ENCODE data around the gene HSPB2. TPM values are rescaled to one million over a fixed set of nuclear protein-coding genes. Genes with fewer than 3 reads are reported as not detected.
A peak's percentile ranks its signal among the peaks of the same experiment; 100 is the strongest.

The HSPB2 gene
- total and polyA plus RNA-seq, 3 experiments from 2014 or later = not detected

GRCh38 chr11:111951565-111951964 lies 39.0 kb downstream of the HSPB2 start:
- H3K4me3 ChIP-seq (ENCODE audit: low read length) = no peak overlapping the region
- no peaks in the 10 kb centered on the region for H3K36me3 Mint-ChIP-seq
- POLR2A ChIA-PET = no interaction called here
- H3K36me3 ChIP-seq (ENCODE audit: insufficient read depth, low read length) = no peaks in the 10 kb centered on the region
- no peaks in the 10 kb centered on the region for H3K9me3 ChIP-seq (ENCODE audit: low read length)
- CTCF ChIA-PET = no interaction called here
- no peaks in the 10 kb centered on the region for H3K9me3 Mint-ChIP-seq
- no peaks in the 10 kb centered on the region for H3K4me1 ChIP-seq (ENCODE audit: insufficient read depth, low read length)
- no peak overlapping the region for H3K27ac Mint-ChIP-seq
- H3K27me3 Mint-ChIP-seq = no peaks in the 10 kb centered on the region
- H3K27me3 ChIP-seq (ENCODE audit: insufficient read depth, low read length, poor library complexity, severe bottlenecking) = no peaks in the 10 kb centered on the region
- H3K4me3 Mint-ChIP-seq = no peak overlapping the region
- no peak overlapping the region for H3K27ac ChIP-seq (ENCODE audit: low read depth, low read length)
- no peak for DNase-seq
- no peaks in the 10 kb centered on the region for H3K4me1 Mint-ChIP-seq

DNA sequence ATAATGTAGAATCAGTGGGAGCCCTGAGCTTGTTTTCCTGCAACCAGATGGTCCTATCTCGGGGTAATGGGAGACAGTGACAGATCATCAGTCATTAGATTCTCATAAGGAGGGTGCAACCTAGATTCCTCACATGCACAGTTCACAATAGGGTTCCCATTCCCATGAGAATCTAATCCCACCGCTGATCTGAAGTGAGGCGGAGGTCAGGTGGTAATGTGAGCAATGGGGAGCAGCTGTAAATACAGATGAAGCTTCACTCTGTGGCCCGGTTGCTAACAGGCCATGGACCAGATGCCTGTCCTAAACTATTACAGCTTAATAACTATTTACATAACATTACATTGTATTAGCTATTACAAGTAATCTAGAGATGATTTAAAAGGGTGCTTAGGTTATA lies 41.6 kb downstream of the HSPB2 start:
- Histone ChIP-seq H3K27ac (ENCODE audit: low read depth, low read length) (no peak overlapping the region), H3K27me3 (ENCODE audit: insufficient read depth, low read length, poor library complexity, severe bottlenecking) (no peaks in the 10 kb centered on the region), H3K9me3 (ENCODE audit: low read length) (no peaks in the 10 kb centered on the region), H3K36me3 (ENCODE audit: insufficient read depth, low read length) (no peaks in the 10 kb centered on the region), H3K4me3 (ENCODE audit: low read length) (no peak overlapping the region), H3K4me1 (ENCODE audit: insufficient read depth, low read length) (no peaks in the 10 kb centered on the region)
- Mint-ChIP-seq H3K4me1 (no peaks in the 10 kb centered on the region), H3K36me3 (no peaks in the 10 kb centered on the region), H3K27ac (no peak overlapping the region), H3K4me3 (no peak overlapping the region), H3K27me3 (no peaks in the 10 kb centered on the region), H3K9me3 (no peaks in the 10 kb centered on the region)
- no peak for DNase-seq
- POLR2A ChIA-PET = no interaction called here
- CTCF ChIA-PET = no interaction called here

DNA sequence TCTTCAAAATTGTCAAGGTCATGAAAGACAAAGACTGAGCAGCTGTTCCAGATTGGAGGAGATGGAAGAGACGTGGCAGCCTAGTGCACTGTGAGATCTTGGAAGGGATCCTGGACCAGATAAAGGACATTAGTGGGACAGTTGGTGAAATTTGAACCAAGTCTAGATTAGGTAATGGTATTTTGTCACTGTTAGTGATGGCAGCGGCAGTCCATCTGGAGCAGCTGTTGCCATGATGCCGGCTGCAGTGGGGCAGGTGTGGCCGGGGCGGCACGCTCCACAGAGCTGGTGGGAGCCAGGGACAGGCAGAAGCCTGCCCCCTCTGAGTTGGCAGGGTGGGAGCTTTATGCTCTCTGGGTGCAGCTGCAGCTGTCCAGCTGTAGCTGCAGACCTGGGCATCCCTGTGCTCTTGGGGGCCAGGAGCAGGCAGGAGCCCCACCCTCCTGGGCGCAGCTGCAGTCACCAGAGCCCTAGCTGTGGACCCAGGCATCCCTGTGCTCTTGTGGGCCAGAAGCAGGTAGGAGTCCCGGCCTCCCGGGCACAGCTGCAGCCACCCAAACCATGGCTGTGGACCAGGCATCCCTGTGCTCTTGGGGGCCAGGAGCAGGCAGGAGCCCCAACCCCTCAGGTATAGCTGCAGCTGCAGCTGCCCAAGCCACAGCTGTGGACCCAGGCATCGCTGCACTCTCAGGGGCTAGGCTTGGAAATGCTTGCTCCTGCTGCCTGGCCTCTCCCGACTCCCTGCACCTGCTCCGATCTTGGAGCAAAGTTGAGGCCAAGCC lies 45.3 kb downstream of the HSPB2 start:
- POLR2A ChIA-PET = no interaction called here

DNA sequence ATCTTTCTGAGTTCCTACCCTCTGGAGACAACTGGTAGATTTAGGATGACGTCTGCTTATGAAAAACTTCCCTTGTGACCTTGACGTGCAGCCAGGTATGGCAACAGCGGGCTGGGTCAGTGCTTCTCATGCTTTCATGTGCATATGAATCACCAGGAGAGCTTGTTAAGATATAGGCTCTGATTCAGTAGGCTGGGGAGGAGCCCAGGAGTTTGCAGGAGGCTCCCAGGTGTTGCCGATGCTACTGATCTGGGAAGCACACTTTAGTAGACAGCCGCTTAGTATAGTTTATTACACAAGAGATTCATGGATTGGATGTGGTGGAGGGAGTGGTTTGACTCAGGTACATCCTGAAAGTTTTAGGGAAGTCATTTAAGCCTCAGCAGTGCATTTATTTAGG lies 48.4 kb downstream of the HSPB2 start:
- no peaks in the 10 kb centered on the region for H3K36me3 Mint-ChIP-seq
- Histone ChIP-seq H3K36me3 (ENCODE audit: insufficient read depth, low read length) (no peaks in the 10 kb centered on the region), H3K9me3 (ENCODE audit: low read length) (no peaks in the 10 kb centered on the region), H3K27ac (ENCODE audit: low read depth, low read length) (no peak overlapping the region), H3K4me3 (ENCODE audit: low read length) (no peak overlapping the region), H3K27me3 (ENCODE audit: insufficient read depth, low read length, poor library complexity, severe bottlenecking) (no peaks in the 10 kb centered on the region), H3K4me1 (ENCODE audit: insufficient read depth, low read length) (no peaks in the 10 kb centered on the region)
- no peaks in the 10 kb centered on the region for H3K4me1 Mint-ChIP-seq
- H3K27me3 Mint-ChIP-seq = peaks cover 0 to 3% of the 10 kb centered on the region in 2 donors
- ChIA-PET POLR2A (no interaction called here), CTCF (interaction anchor here (1.9 kb wide), 1 partner anchor 29 kb away, joined by 7 read pairs; no protein-coding TSS in a partner anchor)
- no peak overlapping the region for H3K4me3 Mint-ChIP-seq
- DNase-seq = no peak
- no peaks in the 10 kb centered on the region for H3K9me3 Mint-ChIP-seq
- H3K27ac Mint-ChIP-seq = peak overlapping the region in 1 of 8 donors; percentile 6

More for the DNA sequence above, 45.3 kb downstream of the HSPB2 start:
- peaks cover 0 to 3% of the 10 kb centered on the region in 2 donors for H3K27me3 Mint-ChIP-seq
- H3K36me3 Mint-ChIP-seq = no peaks in the 10 kb centered on the region
- no peak overlapping the region for H3K27ac ChIP-seq (ENCODE audit: low read depth, low read length)
- no peaks in the 10 kb centered on the region for H3K9me3 Mint-ChIP-seq
- H3K9me3 ChIP-seq (ENCODE audit: low read length) = no peaks in the 10 kb centered on the region
- CTCF ChIA-PET = interaction anchor here (0.6 to 2.0 kb wide), 3 partner anchors 26 to 71 kb away, joined by 3 to 8 read pairs (median 3); no protein-coding TSS in a partner anchor
- no peak overlapping the region for H3K4me3 ChIP-seq (ENCODE audit: low read length)
- no peak overlapping the region for H3K4me3 Mint-ChIP-seq
- DNase-seq = no peak
- H3K4me1 ChIP-seq (ENCODE audit: insufficient read depth, low read length) = no peaks in the 10 kb centered on the region
- no peaks in the 10 kb centered on the region for H3K36me3 ChIP-seq (ENCODE audit: insufficient read depth, low read length)
- H3K27me3 ChIP-seq (ENCODE audit: insufficient read depth, low read length, poor library complexity, severe bottlenecking) = no peaks in the 10 kb centered on the region
- H3K27ac Mint-ChIP-seq = no peak overlapping the region
- no peaks in the 10 kb centered on the region for H3K4me1 Mint-ChIP-seq

DNA sequence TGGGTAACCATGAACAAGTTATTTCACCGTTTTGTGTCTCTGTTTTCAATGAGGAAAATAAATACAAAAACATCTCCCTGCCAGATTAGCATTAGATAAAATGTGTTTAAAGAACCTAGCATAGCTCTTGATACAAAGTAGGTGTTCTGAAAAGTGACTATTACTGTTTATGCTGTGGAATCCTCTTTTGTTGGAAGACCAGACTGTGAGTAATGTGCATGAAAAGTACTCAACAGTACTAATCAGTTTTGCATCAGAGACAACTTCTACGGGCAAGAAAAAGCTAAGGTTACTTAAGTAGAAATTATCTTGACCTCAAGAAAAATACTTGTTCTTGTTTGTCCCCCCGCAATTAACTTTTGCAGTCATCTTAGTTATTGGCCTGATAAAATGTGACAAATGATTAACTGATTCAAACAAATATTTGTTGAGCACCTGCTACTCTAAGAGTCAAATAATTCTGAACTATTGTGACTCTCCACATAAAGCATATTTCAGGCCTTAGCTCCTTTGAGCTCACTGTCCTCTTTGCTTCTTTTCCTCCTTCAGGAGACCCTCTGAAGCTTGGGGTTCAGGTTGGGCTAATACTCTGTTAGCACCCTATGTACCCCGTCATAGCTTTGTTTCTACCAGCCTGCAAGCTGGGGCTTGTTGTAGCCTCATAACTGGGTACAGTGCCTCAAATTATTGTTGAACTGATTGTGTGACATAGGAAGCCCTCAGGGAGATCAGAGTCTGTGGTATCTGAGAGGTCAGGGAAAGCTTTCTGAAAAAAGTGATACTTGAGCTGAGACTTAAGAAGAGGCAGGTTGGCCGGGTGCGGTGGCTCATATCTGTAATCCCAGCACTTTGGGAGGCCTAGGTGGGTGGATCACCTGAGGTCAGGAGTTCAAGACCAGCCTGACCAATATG lies 49.1 kb downstream of the HSPB2 start:
- H3K9me3 Mint-ChIP-seq = no peaks in the 10 kb centered on the region
- H3K4me1 Mint-ChIP-seq = no peaks in the 10 kb centered on the region
- Histone ChIP-seq H3K27me3 (ENCODE audit: insufficient read depth, low read length, poor library complexity, severe bottlenecking) (no peaks in the 10 kb centered on the region), H3K4me3 (ENCODE audit: low read length) (no peak overlapping the region), H3K4me1 (ENCODE audit: insufficient read depth, low read length) (no peaks in the 10 kb centered on the region), H3K9me3 (ENCODE audit: low read length) (no peaks in the 10 kb centered on the region), H3K36me3 (ENCODE audit: insufficient read depth, low read length) (no peaks in the 10 kb centered on the region), H3K27ac (ENCODE audit: low read depth, low read length) (no peak overlapping the region)
- H3K36me3 Mint-ChIP-seq = no peaks in the 10 kb centered on the region
- peaks cover 0 to 3% of the 10 kb centered on the region in 2 donors for H3K27me3 Mint-ChIP-seq
- H3K4me3 Mint-ChIP-seq = no peak overlapping the region
- no peak for DNase-seq
- peak overlapping the region in 1 of 8 donors; percentile 7 for H3K27ac Mint-ChIP-seq
- ChIA-PET CTCF (interaction anchor here (1.4 to 1.9 kb wide), 2 partner anchors 25 to 30 kb away, joined by 4 to 7 read pairs; partner anchors contain the start of gene DIXDC1), POLR2A (no interaction called here)

Other genes with a start within 250 kb of the HSPB2 start
- gene PPP2R1B, start 146.3 kb upstream of the HSPB2 start, total RNA-seq = 10 to 100 TPM; 55.3 to 61.6 TPM
- gene PPP2R1B, start 146.3 kb upstream of the HSPB2 start, polyA plus RNA-seq = 21.9 TPM
- 10 to 100 TPM; 37.4 to 38.0 TPM for gene ALG9, start 41.2 kb upstream of the HSPB2 start, total RNA-seq
- 16.7 TPM for gene ALG9, start 41.2 kb upstream of the HSPB2 start, polyA plus RNA-seq
- gene FDXACB1, start 33.6 kb upstream of the HSPB2 start, total RNA-seq = 10 to 100 TPM; 11.6 to 12.7 TPM
- 6.4 TPM for gene FDXACB1, start 33.6 kb upstream of the HSPB2 start, polyA plus RNA-seq
- 10 to 100 TPM; 36.7 to 44.3 TPM for gene CFAP68, start 33.2 kb upstream of the HSPB2 start, total RNA-seq
- gene CFAP68, start 33.2 kb upstream of the HSPB2 start, polyA plus RNA-seq = 24.7 TPM
- gene CRYAB, start 964 bp upstream of the HSPB2 start, total RNA-seq = not detected
- gene CRYAB, start 964 bp upstream of the HSPB2 start, polyA plus RNA-seq = not detected
- gene C11orf52, start 6.2 kb downstream of the HSPB2 start, total RNA-seq = not detected
- not detected for gene C11orf52, start 6.2 kb downstream of the HSPB2 start, polyA plus RNA-seq
- 10 to 100 TPM; 11.3 to 12.7 TPM for gene DIXDC1, start 24.6 kb downstream of the HSPB2 start, total RNA-seq
- 2.4 TPM for gene DIXDC1, start 24.6 kb downstream of the HSPB2 start, polyA plus RNA-seq
- 10 to 100 TPM; 61.1 to 62.2 TPM for gene DLAT, start 112.7 kb downstream of the HSPB2 start, total RNA-seq
- 22.1 TPM for gene DLAT, start 112.7 kb downstream of the HSPB2 start, polyA plus RNA-seq
- under 1 TPM; 0.38 to 0.57 TPM for gene PIH1D2, start 161.3 kb downstream of the HSPB2 start, total RNA-seq
- gene PIH1D2, start 161.3 kb downstream of the HSPB2 start, polyA plus RNA-seq = not detected
- 10 to 100 TPM; 22.0 to 22.6 TPM for gene NKAPD1, start 161.6 kb downstream of the HSPB2 start, total RNA-seq
- gene NKAPD1, start 161.6 kb downstream of the HSPB2 start, polyA plus RNA-seq = 13.4 TPM
- gene TIMM8B, start 174.0 kb downstream of the HSPB2 start, total RNA-seq = 10 to 100 TPM; 71.9 to 73.5 TPM
- gene TIMM8B, start 174.0 kb downstream of the HSPB2 start, polyA plus RNA-seq = 70.6 TPM
- 100 to 1,000 TPM; 125 to 133 TPM for gene SDHD, start 174.1 kb downstream of the HSPB2 start, total RNA-seq
- 154 TPM for gene SDHD, start 174.1 kb downstream of the HSPB2 start, polyA plus RNA-seq

Measured in CD8-positive, alpha-beta memory T cell (primary cell).